Ishikawa (cell line): ENCODE results near the gene CAPNS1.

Source experiments
- EP300 ChIP-seq: IDR thresholded peaks from 2 replicates; pipeline ENCODE4 v1.6.1; 2012; ENCODE audit warnings: borderline replicate concordance
- MAX ChIP-seq: IDR thresholded peaks from 2 replicates; pipeline ENCODE4 v1.6.1; 2012
- RAD21 ChIP-seq: IDR thresholded peaks from 2 replicates; pipeline ENCODE4 v1.6.1; 2012; ENCODE audit warnings: low read depth
- REST ChIP-seq: IDR thresholded peaks from 2 replicates; pipeline ENCODE4 v1.6.1; 2012; ENCODE audit warnings: low read depth, mild to moderate bottlenecking
- TAF1 ChIP-seq: IDR thresholded peaks from 2 replicates; pipeline ENCODE4 v1.6.1; 2012; ENCODE audit warnings: low read depth, mild to moderate bottlenecking

- TF ChIP-seq TAF1 (no peak), RAD21 (no peak), MAX (no peak), EP300 (no peak), REST (no peak)
These were observed 42.9 kb downstream of the CAPNS1 start for GRCh38 chr19:36182612-36183244.
